ENCODE results near the gene DIP2C.
"Not testable (repeated sequence)": the region's sequence is repeated elsewhere in the genome, so short reads cannot be mapped to it uniquely, and the experiment has no call there.

The DIP2C gene

DNA sequence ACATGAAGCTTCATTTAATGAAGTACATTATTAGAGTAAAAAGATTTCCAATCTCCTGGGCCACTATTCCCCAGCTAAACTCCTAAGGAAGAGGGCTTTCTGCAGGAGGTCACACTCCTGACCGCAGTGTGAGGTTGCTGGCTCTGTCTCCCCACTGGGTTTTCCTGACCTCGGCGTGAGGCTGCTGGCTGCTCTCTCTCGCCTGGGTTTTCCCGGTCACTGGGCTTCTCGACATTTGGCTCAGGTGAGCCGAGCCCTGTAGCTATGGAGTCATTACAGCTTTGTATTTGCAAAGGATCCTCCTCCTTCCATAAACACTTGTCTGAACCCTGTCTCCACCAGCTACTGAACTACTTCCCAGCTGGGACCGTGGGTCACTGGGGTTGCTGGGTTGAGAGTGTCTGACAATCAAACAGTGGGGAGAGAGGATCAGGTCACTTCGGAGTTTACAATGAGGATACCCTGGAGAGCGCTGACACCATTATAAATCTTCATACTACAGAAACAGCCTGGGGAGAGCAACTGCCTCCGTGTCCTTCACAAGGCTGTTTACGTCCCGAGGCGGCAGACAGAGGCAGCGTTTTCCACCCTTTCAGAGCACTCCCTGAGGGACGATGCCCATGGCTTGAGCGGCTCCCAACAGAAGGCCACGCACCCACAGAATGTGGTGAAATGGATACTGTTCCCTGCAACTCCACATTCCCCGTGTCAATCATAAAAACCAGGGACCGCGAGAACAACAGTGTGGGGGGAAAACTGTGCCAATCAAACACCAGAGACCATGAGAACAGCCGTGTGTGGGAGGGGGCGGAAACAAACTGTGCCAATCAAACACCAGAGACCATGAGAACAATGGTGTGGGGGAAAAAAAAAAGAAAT is 328.0 kb downstream of the DIP2C start:
- no peak for DNase-seq

DNA sequence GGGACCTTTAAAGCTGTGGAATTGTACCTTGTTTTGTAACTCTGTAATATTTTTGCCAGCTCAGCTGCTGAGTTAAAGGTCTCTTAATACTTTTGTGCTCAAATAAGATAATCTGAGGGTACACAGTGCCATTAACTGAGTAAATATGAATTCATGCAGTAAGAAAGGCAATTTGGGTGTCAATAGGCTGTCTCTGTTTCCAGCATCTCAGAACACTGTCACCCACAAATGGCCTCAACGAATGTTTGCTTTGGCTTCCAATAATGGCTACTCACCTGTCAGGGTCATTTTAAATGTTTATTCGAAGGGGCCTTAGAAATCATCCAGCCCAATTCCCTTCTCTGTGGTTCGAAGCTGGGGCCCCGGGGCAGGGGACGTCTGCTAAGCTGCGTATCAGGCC is 328.8 kb downstream of the DIP2C start:
- DNase-seq, result peak in 1 of 2 experiments; percentile 77

DNA sequence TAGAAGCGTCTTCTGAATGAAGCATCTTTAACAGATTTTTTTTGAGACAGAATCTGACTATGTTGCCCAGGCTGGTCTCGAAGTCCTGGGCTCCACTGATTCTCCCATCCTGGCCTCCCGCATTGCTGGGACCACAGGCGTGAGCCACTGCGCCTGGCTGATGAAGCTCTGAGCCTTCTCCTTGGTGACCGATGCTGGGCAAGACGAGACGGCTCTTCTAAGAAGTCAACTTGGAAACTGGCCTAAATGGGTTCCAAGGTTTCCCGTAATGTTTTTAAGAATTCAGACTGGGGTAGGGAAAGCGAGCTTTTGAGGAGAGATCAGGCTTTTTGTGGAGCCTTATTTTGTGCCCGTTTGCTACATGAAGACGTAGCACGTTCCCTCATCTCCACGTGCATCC is 329.7 kb downstream of the DIP2C start:
- no peak for DNase-seq

DNA sequence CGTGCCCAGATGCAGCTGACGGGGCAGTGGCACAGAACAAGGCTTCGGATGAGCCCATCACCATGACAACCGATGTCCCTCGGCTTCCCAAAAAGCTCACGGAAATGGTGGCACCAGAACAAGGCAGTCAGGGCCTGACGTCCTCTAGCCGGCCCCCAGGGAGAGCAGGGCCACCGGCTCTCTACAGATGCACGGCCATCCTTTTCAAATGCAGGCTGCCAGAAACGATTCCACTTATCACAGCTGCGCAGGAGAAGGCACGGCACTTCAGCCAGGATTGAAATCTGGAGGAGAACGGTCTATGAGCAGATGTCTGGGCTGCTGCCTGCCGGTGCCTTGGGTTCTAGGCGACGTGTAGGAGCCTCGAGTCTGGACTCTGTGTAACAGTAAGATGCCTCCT is 330.4 kb downstream of the DIP2C start:
- DNase-seq, result no peak

- no peak for DNase-seq
Observed at GRCh38 chr10:357201-357950, 332.1 kb downstream of the DIP2C start.

- no peak for DNase-seq
Observed at GRCh38 chr10:356452-356851, 333.0 kb downstream of the DIP2C start.

GRCh38 chr10:354901-355617 is 334.4 kb downstream of the DIP2C start:
- no peak for DNase-seq

- no peak for DNase-seq
Observed at GRCh38 chr10:352476-353235, 336.8 kb downstream of the DIP2C start.

DNA sequence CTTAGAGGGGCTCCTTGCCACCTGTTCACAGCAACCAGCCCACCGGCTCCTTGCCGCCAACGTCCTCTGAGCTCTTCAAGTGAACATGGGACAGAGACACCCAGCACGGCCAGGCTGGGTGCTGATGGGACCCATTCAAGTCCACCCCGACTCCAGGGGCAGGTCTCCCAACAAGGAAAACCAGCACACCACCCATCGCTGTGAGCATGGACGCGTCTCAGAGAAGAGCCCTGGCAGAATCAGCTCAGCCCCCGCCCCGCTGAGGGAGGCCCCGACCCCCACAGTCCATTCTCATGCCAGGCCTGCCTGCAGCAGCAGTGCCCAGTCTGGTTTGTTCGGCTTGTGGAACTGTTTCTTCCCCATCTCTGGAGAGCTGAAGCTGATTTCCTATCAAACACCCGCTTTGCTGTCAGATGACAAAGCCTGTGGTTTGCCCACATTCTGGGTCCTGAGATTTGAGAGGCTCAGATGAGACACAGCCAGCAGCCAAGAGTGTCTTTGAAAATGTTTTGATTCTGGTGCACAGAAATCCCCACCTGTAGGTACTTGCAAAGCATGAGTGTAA is 337.6 kb downstream of the DIP2C start:
- no peak for DNase-seq

DNA sequence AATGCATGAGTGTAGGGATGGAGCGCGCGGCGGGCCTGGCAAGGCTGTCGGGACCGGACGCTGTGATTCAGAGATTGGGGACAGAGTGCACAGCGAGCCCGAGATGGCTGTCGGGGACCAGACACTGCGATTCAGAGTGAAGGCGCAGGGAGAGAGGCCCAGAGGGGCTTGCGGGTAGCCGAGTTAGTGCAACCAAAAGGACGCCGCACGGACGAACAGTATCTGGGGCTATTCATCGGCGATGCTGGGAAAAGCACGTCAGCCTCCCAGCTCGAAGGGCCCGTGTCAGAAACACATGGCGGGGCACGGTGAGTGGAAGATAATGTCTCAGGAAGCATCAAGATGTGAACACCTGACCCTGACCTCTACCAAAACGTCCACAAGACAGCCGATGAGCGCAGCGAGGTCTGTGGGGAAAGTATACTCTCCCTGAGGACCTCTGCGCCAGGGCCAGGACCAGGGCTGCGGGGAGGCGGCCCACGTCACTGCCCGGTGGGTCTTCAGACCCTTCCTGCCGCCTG is 338.4 kb downstream of the DIP2C start:
- DNase-seq, result no peak

GRCh38 chr10:349081-349480 is 340.4 kb downstream of the DIP2C start:
- DNase-seq, result no peak

GRCh38 chr10:348456-348855 is 341.0 kb downstream of the DIP2C start:
- no peak for DNase-seq

- not testable (repeated sequence) for DNase-seq
Observed at GRCh38 chr10:347774-348173, 341.7 kb downstream of the DIP2C start.

DNA sequence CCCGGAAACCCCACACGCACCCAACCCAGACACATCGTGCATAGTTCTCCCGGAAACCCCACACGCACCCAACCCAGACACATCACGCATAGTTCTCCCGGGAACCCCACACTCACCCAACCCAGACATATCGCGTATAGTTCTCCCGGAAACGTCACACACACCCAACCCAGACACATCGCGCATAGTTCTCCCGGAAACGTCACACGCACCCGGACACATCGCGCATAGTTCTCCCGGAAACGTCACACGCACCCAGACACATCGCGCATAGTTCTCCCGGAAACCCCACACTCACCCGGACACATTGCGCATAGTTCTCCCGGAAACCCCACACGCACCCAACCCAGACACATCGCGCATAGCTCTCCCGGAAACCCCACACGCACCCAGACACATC is 342.3 kb downstream of the DIP2C start:
- not testable (repeated sequence) for DNase-seq

GRCh38 chr10:344582-345200 is 344.8 kb downstream of the DIP2C start:
- no peak for DNase-seq

- DNase-seq, result no peak
Observed at GRCh38 chr10:343231-344220, 345.9 kb downstream of the DIP2C start.

DNA sequence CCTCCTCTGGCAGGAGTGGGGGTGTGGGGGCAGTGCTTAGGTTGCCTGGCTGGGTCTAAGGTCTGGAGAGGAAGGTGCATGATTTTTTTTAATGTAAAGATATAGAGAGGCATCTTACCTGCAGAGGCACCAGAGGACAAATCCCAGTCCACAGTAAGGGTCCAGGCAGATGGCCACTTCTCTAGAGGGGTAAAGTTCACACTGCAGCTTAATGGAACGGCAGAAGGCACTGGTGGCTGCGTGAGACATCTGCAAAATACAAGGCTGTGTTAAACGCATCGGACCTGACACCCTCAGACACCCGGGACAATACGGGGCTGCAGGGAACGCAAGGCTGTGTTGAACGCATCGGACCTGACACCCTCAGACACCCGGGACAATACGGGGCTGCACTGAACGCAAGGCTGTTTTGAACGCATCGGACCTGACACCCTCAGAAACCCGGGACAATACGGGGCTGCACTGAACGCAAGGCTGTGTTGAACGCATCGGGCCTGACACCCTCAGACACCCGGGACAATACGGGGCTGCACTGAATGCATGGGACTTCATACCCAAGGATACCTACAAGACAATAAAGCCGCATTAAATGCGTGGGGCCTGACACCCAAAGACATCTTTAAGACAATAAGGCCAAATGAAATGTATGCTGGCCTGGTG is 348.3 kb downstream of the DIP2C start:
- no peak for DNase-seq

DNA sequence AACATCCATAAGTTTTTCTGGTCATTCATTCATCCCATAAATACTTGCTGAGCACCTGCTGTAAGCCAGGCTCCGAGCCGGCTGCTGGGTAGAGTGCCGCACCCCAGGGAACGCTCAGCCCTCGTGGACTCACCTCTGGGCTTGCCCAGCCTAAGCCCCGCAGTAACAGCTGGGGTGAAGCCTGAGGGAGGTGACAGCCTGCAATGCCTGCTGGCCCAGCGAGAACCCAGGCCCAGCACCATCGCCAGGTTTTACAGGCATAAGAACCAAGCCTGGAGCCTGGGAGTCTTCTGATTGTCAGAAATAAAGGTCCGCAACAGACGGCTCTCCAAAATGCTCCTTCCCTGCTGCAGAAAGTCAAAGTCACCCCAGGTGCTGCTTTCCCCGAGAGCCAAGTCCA is 348.8 kb downstream of the DIP2C start:
- no peak for DNase-seq

DNA sequence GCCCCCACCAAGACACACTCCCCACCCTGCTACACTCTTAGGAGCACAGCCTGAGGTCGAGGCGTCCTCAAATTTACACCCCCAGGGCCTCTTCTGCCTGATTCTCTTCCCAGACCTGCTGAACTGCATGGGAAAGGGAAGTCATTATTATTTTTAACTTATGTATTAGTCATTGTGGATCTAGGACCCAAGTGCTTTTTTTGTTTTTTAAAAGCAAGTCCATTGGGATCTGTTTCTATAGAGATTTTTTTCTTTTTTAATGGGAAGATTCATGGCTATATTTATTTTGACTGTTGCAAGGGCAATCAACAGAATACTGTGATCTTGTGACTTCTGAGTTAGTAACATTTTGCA is 350.5 kb downstream of the DIP2C start:
- no peak for DNase-seq
